Activated CD4-positive, alpha-beta T cell treated with anti-CD3 and anti-CD28 coated beads, Interleukin-2, amount 10 ng/mL, durations not matched to agents 7 days and 5 days (primary cell): ENCODE results near the gene CD28. TPM values are rescaled to one million over a fixed set of nuclear protein-coding genes. Genes with fewer than 3 reads are reported as not detected.
"Not testable (repeated sequence)": the region's sequence is repeated elsewhere in the genome, so short reads cannot be mapped to it uniquely, and the experiment has no call there.

Experiments used
- CTCF ChIA-PET: fragments of 350-600 bp; sonication (Branson Sonifier 250); formaldehyde crosslinking; loops from one replicate; lab custom pipeline; 2021; ENCODE audit warnings: antibody characterized with exemption; lab: Charles Lee
- POLR2A ChIA-PET: fragments of 350-600 bp; sonication (Branson Sonifier 250); formaldehyde crosslinking; loops from one replicate; lab custom pipeline; 2021; ENCODE audit warnings: antibody characterized with exemption; lab: Charles Lee
- DNase-seq: peaks from one replicate; pipeline ENCODE4 v3.0.0-alpha.2; 2020
- H3K27ac Mint-ChIP-seq: one replicate; pipeline ENCODE4 v1.8.0; 2021; ENCODE audit warnings: mild to moderate bottlenecking, moderate library complexity, mixed read lengths
- H3K27me3 Mint-ChIP-seq: one replicate; pipeline ENCODE4 v1.8.0; 2021; ENCODE audit warnings: mixed read lengths
- H3K36me3 Mint-ChIP-seq: one replicate; pipeline ENCODE4 v1.8.0; 2021; ENCODE audit warnings: low read depth, mixed read lengths
- H3K4me1 Mint-ChIP-seq: one replicate; pipeline ENCODE4 v1.8.0; 2021; ENCODE audit warnings: mixed read lengths
- H3K4me3 Mint-ChIP-seq: one replicate; pipeline ENCODE4 v1.8.0; 2021; ENCODE audit warnings: mild to moderate bottlenecking, moderate library complexity, mixed read lengths
- H3K9me3 Mint-ChIP-seq: one replicate; pipeline ENCODE4 v1.8.0; 2021; ENCODE audit warnings: mixed read lengths
- total RNA-seq, 2 experiments: library from RNA; stranded (reverse); gene quantifications; one replicate each; pipeline ENCODE4 v1.2.3, GENCODE V29; 2021

CD28 gene
- total RNA-seq, 2 experiments from 2014 or later, result 151 to 163 TPM

GRCh38 chr2:203689426-203690116, 16.9 kb upstream of the CD28 start:
- no peak for DNase-seq
- no peak overlapping the region for H3K27ac Mint-ChIP-seq
- no peaks in the 10 kb centered on the region for H3K36me3 Mint-ChIP-seq
- POLR2A ChIA-PET, result no interaction called here
- peaks cover 2% of the 10 kb centered on the region for H3K9me3 Mint-ChIP-seq
- CTCF ChIA-PET, result no interaction called here
- peaks cover 2% of the 10 kb centered on the region for H3K27me3 Mint-ChIP-seq
- peaks cover 5% of the 10 kb centered on the region for H3K4me1 Mint-ChIP-seq
- H3K4me3 Mint-ChIP-seq, result no peak overlapping the region

GRCh38 chr2:203690117-203690431, 16.4 kb upstream of the CD28 start:
- H3K36me3 Mint-ChIP-seq, result no peaks in the 10 kb centered on the region
- no peak overlapping the region for H3K27ac Mint-ChIP-seq
- no peak for DNase-seq
- peaks cover 2% of the 10 kb centered on the region for H3K9me3 Mint-ChIP-seq
- H3K4me1 Mint-ChIP-seq, result peaks cover 5% of the 10 kb centered on the region
- H3K4me3 Mint-ChIP-seq, result no peak overlapping the region
- ChIA-PET CTCF (no interaction called here), POLR2A (no interaction called here)
- peaks cover 2% of the 10 kb centered on the region for H3K27me3 Mint-ChIP-seq

GRCh38 chr2:203690441-203691047, 15.9 kb upstream of the CD28 start:
- peaks cover 5% of the 10 kb centered on the region for H3K4me1 Mint-ChIP-seq
- DNase-seq, result no peak
- no peak overlapping the region for H3K4me3 Mint-ChIP-seq
- no peaks in the 10 kb centered on the region for H3K36me3 Mint-ChIP-seq
- no peaks in the 10 kb centered on the region for H3K9me3 Mint-ChIP-seq
- POLR2A ChIA-PET, result interaction anchor here (0.6 kb wide), 1 partner anchor 204 kb away, joined by 3 read pairs; no protein-coding TSS in a partner anchor
- H3K27ac Mint-ChIP-seq, result no peak overlapping the region
- peaks cover 2% of the 10 kb centered on the region for H3K27me3 Mint-ChIP-seq
- CTCF ChIA-PET, result interaction anchor here (0.6 kb wide), 1 partner anchor 1125 kb away, joined by 4 read pairs; no protein-coding TSS in a partner anchor

- POLR2A ChIA-PET, result interaction anchor here (0.6 kb wide), 1 partner anchor 205 kb away, joined by 3 read pairs; no protein-coding TSS in a partner anchor
- peaks cover 5% of the 10 kb centered on the region for H3K4me1 Mint-ChIP-seq
- H3K4me3 Mint-ChIP-seq, result no peak overlapping the region
- CTCF ChIA-PET, result interaction anchor here (1.2 kb wide), 1 partner anchor 14 kb away, joined by 4 read pairs; no protein-coding TSS in a partner anchor
- H3K36me3 Mint-ChIP-seq, result no peaks in the 10 kb centered on the region
- no peaks in the 10 kb centered on the region for H3K9me3 Mint-ChIP-seq
- H3K27ac Mint-ChIP-seq, result no peak overlapping the region
- no peak for DNase-seq
- H3K27me3 Mint-ChIP-seq, result peaks cover 2% of the 10 kb centered on the region
Measured at GRCh38 chr2:203691149-203691548, 15.3 kb upstream of the CD28 start.

- peaks cover 2% of the 10 kb centered on the region for H3K27me3 Mint-ChIP-seq
- no peak for DNase-seq
- ChIA-PET CTCF (interaction anchor here (1.2 kb wide), 1 partner anchor 15 kb away, joined by 4 read pairs; no protein-coding TSS in a partner anchor), POLR2A (no interaction called here)
- H3K27ac Mint-ChIP-seq, result no peak overlapping the region
- H3K9me3 Mint-ChIP-seq, result peaks cover under 1% of the 10 kb centered on the region
- peaks cover 5% of the 10 kb centered on the region for H3K4me1 Mint-ChIP-seq
- H3K4me3 Mint-ChIP-seq, result no peak overlapping the region
- no peaks in the 10 kb centered on the region for H3K36me3 Mint-ChIP-seq
Measured at GRCh38 chr2:203692031-203692710, 14.3 kb upstream of the CD28 start.

- peaks cover 5% of the 10 kb centered on the region for H3K4me1 Mint-ChIP-seq
- no peak overlapping the region for H3K27ac Mint-ChIP-seq
- POLR2A ChIA-PET, result interaction anchor here (0.7 kb wide), 2 partner anchors 17 to 231 kb away, joined by 3 to 5 read pairs; no protein-coding TSS in a partner anchor
- H3K27me3 Mint-ChIP-seq, result peaks cover 2% of the 10 kb centered on the region
- no peak overlapping the region for H3K4me3 Mint-ChIP-seq
- peaks cover 2% of the 10 kb centered on the region for H3K9me3 Mint-ChIP-seq
- CTCF ChIA-PET, result interaction anchor here (0.6 to 1.9 kb wide), 7 partner anchors 10 to 619 kb away, joined by 3 to 8 read pairs (median 3); no protein-coding TSS in a partner anchor
- no peaks in the 10 kb centered on the region for H3K36me3 Mint-ChIP-seq
- DNase-seq, result no peak
Measured at GRCh38 chr2:203693242-203693879, 13.1 kb upstream of the CD28 start.

- Mint-ChIP-seq H3K36me3 (peaks cover 1% of the 10 kb centered on the region), H3K4me3 (no peak overlapping the region), H3K27ac (no peak overlapping the region), H3K27me3 (peaks cover 2% of the 10 kb centered on the region), H3K9me3 (peaks cover 2% of the 10 kb centered on the region), H3K4me1 (peaks cover 5% of the 10 kb centered on the region)
- ChIA-PET POLR2A (interaction anchor here (0.6 to 0.7 kb wide), 2 partner anchors 16 to 102 kb away, joined by 3 read pairs; no protein-coding TSS in a partner anchor), CTCF (interaction anchor here (1.0 to 1.9 kb wide), 3 partner anchors 9 to 23 kb away, joined by 3 to 8 read pairs (median 5); no protein-coding TSS in a partner anchor)
- DNase-seq, result no peak
Measured at GRCh38 chr2:203694191-203694590, 12.2 kb upstream of the CD28 start.

- POLR2A ChIA-PET, result no interaction called here
- no peak for DNase-seq
- H3K27ac Mint-ChIP-seq, result no peak overlapping the region
- CTCF ChIA-PET, result interaction anchor here (0.8 to 1.6 kb wide), 2 partner anchors 13 to 36 kb away, joined by 3 read pairs; no protein-coding TSS in a partner anchor
- no peak overlapping the region for H3K4me3 Mint-ChIP-seq
- H3K36me3 Mint-ChIP-seq, result peaks cover 9% of the 10 kb centered on the region
- H3K27me3 Mint-ChIP-seq, result no peaks in the 10 kb centered on the region
- peaks cover 2% of the 10 kb centered on the region for H3K4me1 Mint-ChIP-seq
- peaks cover 5% of the 10 kb centered on the region for H3K9me3 Mint-ChIP-seq
Measured at GRCh38 chr2:203697190-203697589, 9.2 kb upstream of the CD28 start.

GRCh38 chr2:203697763-203698162, 8.7 kb upstream of the CD28 start:
- H3K9me3 Mint-ChIP-seq, H3K4me3 Mint-ChIP-seq, POLR2A ChIA-PET, H3K4me1 Mint-ChIP-seq, H3K27ac Mint-ChIP-seq, DNase-seq, H3K27me3 Mint-ChIP-seq: not testable (repeated sequence)
- CTCF ChIA-PET, result interaction anchor here (0.8 to 1.6 kb wide), 2 partner anchors 14 to 35 kb away, joined by 3 read pairs; no protein-coding TSS in a partner anchor
- H3K36me3 Mint-ChIP-seq, result peaks cover 12% of the 10 kb centered on the region

GRCh38 chr2:203698410-203698809, 8.0 kb upstream of the CD28 start:
- DNase-seq, H3K27ac Mint-ChIP-seq, POLR2A ChIA-PET, H3K4me3 Mint-ChIP-seq, H3K4me1 Mint-ChIP-seq, H3K27me3 Mint-ChIP-seq: not testable (repeated sequence)
- Mint-ChIP-seq H3K9me3 (peaks cover 13% of the 10 kb centered on the region), H3K36me3 (peaks cover 14% of the 10 kb centered on the region)
- CTCF ChIA-PET, result interaction anchor here (0.7 kb wide), 1 partner anchor 78 kb away, joined by 3 read pairs; no protein-coding TSS in a partner anchor

- no peaks in the 10 kb centered on the region for H3K27me3 Mint-ChIP-seq
- POLR2A ChIA-PET, result interaction anchor here (0.6 kb wide), 3 partner anchors 60 to 171 kb away, joined by 3 read pairs; no protein-coding TSS in a partner anchor
- CTCF ChIA-PET, result interaction anchor here (0.9 to 1.5 kb wide), 2 partner anchors 11 to 28 kb away, joined by 3 to 5 read pairs; no protein-coding TSS in a partner anchor
- H3K9me3 Mint-ChIP-seq, result peaks cover 12% of the 10 kb centered on the region
- H3K27ac Mint-ChIP-seq, result peak overlapping the region; percentile 99
- DNase-seq, result no peak
- peaks cover 26% of the 10 kb centered on the region for H3K4me1 Mint-ChIP-seq
- H3K36me3 Mint-ChIP-seq, result peaks cover 34% of the 10 kb centered on the region
- H3K4me3 Mint-ChIP-seq, result no peak overlapping the region
Measured at GRCh38 chr2:203704430-203704829, 2.0 kb upstream of the CD28 start.

- peaks cover 35% of the 10 kb centered on the region for H3K36me3 Mint-ChIP-seq
- peaks cover 12% of the 10 kb centered on the region for H3K9me3 Mint-ChIP-seq
- H3K27ac Mint-ChIP-seq, result peak overlapping the region; percentile 99
- DNase-seq, result peak; percentile 51
- H3K4me3 Mint-ChIP-seq, result peak overlapping the region; percentile 92
- POLR2A ChIA-PET, result interaction anchor here (0.6 kb wide), 3 partner anchors 59 to 170 kb away, joined by 3 read pairs; no protein-coding TSS in a partner anchor
- H3K27me3 Mint-ChIP-seq, result no peaks in the 10 kb centered on the region
- peaks cover 29% of the 10 kb centered on the region for H3K4me1 Mint-ChIP-seq
- CTCF ChIA-PET, result no interaction called here
Measured at GRCh38 chr2:203705178-203705577, 1.3 kb upstream of the CD28 start.
